LHCN-M2 (cell line): ENCODE results near the gene OR2L8. TPM values are rescaled to one million over a fixed set of nuclear protein-coding genes. Genes with fewer than 3 reads are reported as not detected.
A peak's percentile ranks its signal among the peaks of the same experiment; 100 is the strongest.
"Not testable (repeated sequence)": the region's sequence is repeated elsewhere in the genome, so short reads cannot be mapped to it uniquely, and the experiment has no call there.

ENCODE experiments used
- DNase-seq: peaks from one replicate; pipeline ENCODE4 v3.0.0-alpha.2; 2012; ENCODE audit warnings: low read depth
- polyA plus RNA-seq: library from polyadenylated mRNA; unstranded; fragments of >200 nt; gene quantifications from one replicate; pipeline ENCODE4 v1.2.1, GENCODE V29; 2012; ENCODE audit warnings: missing spikeins
- total RNA-seq: library from RNA; depleted of rRNA; stranded (reverse); fragments of >200 nt; gene quantifications from 2 replicates; pipeline ENCODE4 v1.2.3, GENCODE V29; 2014; rRNA removed

The OR2L8 gene, protein sequence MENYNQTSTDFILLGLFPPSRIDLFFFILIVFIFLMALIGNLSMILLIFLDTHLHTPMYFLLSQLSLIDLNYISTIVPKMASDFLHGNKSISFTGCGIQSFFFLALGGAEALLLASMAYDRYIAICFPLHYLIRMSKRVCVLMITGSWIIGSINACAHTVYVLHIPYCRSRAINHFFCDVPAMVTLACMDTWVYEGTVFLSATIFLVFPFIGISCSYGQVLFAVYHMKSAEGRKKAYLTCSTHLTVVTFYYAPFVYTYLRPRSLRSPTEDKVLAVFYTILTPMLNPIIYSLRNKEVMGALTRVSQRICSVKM
- total RNA-seq = not detected in 2 replicates
- not detected for polyA plus RNA-seq

DNA sequence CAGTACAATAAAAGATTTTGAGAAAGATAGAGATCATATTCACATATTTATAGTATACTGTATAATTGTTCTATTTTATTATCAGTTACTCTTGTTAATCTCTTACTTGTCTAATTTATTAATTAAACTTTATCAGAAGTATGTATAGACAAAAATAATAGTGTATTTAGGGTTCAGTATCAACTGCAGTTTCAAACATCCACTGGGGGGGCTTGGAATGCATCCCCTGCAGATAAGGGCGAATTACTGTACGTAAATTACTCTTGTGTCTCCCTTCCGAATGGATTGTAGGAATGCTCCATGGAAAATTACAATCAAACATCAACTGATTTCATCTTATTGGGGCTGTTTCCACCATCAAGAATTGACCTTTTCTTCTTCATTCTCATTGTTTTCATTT lies at the start of gene OR2L8:
Gene OR2L8 (plus strand): TSS at position 301 of the 400 bp plus-strand sequence. CDS start 0 bp downstream, at position 301.
- DNase-seq = no peak

- DNase-seq = no peak
These were observed 44.5 kb upstream of the OR2L8 start for GRCh38 chr1:247904122-247904521.

GRCh38 chr1:247905181-247905580 lies 43.5 kb upstream of the OR2L8 start:
- no peak for DNase-seq

DNA sequence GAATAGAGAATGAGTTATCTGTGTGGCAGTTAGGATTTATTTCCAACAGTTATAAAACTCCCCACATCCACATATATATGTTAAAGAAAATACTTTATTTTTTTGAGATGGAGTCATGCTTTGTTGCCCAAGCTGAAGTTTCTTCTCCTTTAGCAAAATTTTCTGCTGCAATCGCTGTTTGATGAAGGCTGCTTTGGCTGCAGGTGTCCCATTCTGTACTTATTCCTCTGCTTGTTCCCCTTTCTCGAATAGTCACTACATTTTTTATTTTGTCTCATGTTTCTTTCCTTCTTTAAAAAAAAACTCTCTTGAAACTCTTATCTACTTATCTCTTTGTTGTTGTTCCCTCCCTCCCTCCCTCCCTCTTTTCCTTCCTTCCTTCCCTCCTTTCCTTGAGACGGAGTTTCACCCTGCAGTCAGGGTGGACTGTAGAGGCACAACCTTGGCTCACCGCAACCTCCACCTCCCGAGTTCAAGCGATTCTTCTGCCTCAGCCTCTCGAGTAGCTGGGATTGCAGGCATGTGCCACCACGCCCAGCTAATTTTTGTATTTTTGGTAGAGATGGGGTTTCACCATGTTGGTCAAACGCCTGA lies 42.7 kb upstream of the OR2L8 start:
- DNase-seq = no peak

DNA sequence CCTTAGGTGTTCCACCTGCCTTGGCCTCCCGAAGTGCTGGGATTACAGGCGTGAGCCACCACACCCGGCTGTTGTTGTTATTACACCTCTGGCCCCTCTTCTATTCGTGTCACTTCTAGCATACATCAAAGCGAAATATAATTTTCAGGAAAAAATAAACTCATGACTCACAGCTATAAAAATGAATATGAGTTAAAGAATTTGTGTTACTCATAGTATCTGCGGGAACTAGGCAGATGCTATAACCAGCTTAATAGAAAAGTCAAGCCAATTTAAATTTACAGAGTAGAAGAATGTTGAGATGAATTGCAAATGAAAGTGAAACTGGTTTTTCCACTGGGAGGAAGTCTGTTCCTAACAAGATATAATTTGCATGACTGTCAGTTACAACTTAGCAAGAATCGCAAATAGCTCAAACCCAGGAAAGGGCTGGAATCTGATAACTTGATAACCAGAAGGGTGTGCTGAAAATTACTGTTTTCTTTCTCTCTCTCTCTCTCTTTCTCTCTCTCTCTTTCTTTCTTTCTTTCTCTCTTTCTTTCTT lies 42.1 kb upstream of the OR2L8 start:
- peak; percentile 64 for DNase-seq

GRCh38 chr1:247908766-247909165 lies 39.9 kb upstream of the OR2L8 start:
- DNase-seq = no peak

- no peak for DNase-seq
These were observed 34.9 kb upstream of the OR2L8 start for GRCh38 chr1:247913786-247914185.

- no peak for DNase-seq
These were observed 33.6 kb upstream of the OR2L8 start for GRCh38 chr1:247914941-247915662.

DNA sequence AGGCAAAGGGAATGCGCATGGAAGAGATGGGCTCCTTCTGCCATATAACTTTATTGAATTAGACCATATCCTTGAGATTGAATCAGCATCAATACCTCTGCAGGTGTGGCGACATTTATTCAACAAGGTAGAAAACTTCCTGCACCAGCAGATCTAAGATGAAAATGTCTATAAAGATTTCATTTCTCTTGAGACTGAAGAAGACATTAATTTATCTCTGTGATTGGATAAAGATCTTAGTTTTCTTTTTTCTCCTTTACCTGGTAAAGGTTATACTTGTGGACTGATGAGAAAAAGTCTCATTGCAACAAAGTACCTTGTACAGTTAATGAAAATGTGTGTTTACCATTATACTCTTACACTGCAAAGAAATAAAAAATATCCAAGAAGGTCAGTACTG lies 28.7 kb upstream of the OR2L8 start, which contains the start of gene OR2T8:
Gene OR2T8 (plus strand): TSS at position 301 of the 400 bp plus-strand sequence. CDS start 766 bp downstream, outside the sequence.
- no peak for DNase-seq

GRCh38 chr1:247923941-247924340 lies 24.7 kb upstream of the OR2L8 start:
- no peak for DNase-seq

GRCh38 chr1:247924868-247925267 lies 23.8 kb upstream of the OR2L8 start, which contains the start of gene OR2AJ1:
Gene OR2AJ1, plus strand, starts transcription at chr1:247924889. Its CDS starts 8,880 bp downstream, at chr1:247933769.
- DNase-seq = no peak

- DNase-seq = no peak
These were observed 14.7 kb upstream of the OR2L8 start for GRCh38 chr1:247933989-247934388.

DNA sequence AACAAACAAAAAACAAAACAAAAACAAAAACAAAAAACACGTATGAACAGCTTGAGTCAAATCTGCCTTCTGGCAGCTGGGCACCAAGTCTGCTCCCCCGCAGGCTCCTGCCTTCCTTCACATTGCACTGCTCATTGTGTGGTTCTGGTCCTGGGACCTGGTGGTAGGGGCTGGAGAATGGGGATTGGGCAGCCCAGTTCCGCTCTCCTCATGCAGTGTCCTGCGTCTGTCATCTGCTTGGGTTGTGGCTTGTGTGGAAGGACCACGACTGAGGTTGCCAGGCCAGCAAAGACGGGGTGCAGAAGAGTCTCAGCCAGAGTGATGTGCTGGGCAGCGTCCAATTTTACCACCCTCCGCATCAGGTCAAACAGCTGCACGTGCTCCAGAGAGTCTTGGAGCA lies 12.9 kb upstream of the OR2L8 start:
- no peak for DNase-seq

- no peak for DNase-seq
These were observed 12.2 kb upstream of the OR2L8 start for GRCh38 chr1:247936415-247936814.

GRCh38 chr1:247936965-247937734 lies 11.5 kb upstream of the OR2L8 start:
- DNase-seq = not testable (repeated sequence)

GRCh38 chr1:247942624-247943023 lies 6.0 kb upstream of the OR2L8 start:
- DNase-seq = no peak

DNA sequence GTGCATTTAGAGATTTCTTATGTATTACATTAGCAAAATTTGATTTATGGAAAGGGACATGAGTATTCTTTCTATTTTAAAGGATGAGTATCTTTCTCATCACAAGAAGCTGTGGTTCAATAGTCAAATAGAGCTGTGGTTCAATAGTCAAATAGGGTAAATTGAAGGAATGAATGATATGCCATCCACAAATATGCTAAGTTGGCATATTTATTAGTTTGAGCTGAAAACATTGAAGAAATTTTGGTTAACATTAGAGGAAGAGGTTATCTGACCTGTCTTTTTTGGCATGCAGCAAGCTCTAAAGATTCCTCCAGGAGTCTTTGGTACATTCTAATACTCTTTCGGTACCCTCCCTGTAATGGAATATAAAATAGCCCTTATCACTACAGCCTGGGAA lies 4.8 kb downstream of the OR2L8 start:
- no peak for DNase-seq

DNA sequence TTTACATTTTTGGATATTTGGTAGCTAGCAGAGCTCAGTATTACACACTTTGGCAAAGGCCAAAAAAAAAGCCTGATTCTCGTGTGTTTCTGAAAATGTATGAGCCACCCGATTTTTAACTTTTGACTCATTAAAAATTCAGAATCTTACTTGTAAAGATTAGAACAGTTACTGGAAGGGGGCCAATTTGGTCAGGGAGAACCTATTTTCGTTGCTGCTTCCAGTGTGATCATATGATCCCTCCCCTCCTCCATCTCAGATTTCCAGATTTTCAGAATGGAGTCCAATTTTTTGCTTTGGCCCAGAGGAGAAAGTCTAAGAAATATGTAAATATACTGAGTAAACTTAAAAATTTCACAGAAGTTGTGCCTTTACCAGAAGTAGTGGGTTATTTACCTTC lies 13.1 kb downstream of the OR2L8 start:
- DNase-seq = no peak

DNA sequence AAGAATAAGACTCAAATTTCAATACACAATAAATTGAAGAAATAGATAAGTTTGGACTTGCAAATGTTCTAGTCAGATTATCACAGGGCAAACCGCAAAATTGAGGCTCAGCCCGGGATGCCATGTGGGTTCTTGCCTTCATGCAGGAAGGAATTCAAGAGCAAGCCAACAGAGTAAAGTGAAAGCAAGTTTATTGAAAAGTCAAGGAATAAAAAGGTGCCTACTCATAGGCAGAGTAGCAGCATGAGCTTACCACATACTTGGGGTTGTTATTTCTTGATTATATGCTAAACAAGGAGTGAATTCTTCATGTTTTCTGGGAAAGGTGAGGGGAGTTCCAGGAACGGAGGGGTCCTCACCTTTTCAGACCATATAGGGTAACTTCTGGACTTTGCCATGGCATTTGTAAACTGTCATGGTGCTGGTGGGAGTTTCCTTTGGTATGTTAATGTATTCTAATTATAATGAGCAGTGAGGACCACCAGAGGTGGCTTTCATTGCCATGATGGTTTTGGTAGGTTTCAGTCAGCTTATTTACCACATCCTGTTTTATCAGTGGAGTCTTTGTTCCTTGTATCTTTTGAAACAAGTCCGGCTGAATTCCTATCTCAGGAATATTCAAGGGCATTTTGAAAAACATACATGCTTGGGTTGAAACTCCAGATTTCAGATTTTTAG lies 14.4 kb downstream of the OR2L8 start:
- no peak for DNase-seq

- DNase-seq = no peak
These were observed 16.3 kb downstream of the OR2L8 start, which contains the start of gene OR2AK2 for GRCh38 chr1:247964933-247965332. Gene OR2AK2, plus strand, starts transcription at chr1:247965233. Its CDS starts 144 bp downstream, at chr1:247965377.
